Stimulated activated CD8-positive, alpha-beta memory T cell treated with anti-CD3 and anti-CD28 coated beads, Interleukin-15, amount 100 ng/mL, for 4 hours (primary cell): ENCODE measurements around the gene ANKRD37.

Experiments used
- DNase-seq, 2 donors: peaks; one replicate each; pipeline ENCODE4 v3.0.0-alpha.2; 2020; ENCODE audit warnings: low read depth in 2 of 2

The ANKRD37 gene

GRCh38 chr4:185379326-185380295 lies 17.0 kb upstream of the ANKRD37 start:
- no peak for DNase-seq

DNA sequence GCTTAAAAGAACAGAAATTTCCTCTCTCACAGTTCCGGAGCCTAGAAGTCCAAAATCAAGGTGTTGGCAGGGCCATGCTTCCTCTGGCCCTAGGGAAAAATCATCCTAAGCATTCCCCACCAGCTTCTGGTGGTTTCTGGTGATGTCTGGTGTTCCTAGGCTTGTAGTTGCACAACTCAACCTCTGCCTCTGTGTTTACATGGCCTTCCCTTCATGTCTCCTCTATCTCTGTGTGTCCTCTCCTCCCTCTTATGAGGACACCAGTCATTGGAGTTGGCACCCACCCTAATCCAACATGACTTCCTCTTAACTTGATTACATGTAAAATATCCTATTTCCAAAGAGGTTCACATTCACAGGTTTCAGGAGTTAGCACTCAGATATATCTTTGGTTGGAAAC lies 16.3 kb upstream of the ANKRD37 start:
- DNase-seq: no peak

GRCh38 chr4:185381288-185382196 lies 15.1 kb upstream of the ANKRD37 start:
- no peak for DNase-seq

- DNase-seq: no peak
Measured at GRCh38 chr4:185382754-185383153, 13.9 kb upstream of the ANKRD37 start.

- no peak for DNase-seq
Measured at GRCh38 chr4:185383451-185383850, 13.2 kb upstream of the ANKRD37 start.

DNA sequence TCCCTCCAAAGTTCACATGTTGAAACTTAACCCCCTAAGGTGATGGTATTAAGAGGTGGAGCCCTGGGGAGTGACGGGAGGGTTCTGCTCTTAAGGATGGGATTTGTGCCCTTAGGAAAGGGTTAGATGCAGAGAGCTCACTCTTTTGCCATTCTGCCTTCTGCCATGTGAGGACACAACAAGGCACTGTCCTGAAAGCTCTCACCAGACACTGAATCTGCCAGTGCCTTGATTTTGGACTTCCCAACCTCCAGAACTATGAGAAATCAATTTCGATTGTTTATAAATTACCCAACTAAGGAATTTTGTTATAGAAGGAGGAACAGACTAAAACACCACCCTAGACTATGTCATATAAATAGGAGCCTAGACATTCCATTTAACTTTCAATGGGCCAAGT lies 12.6 kb upstream of the ANKRD37 start:
- DNase-seq: no peak

DNA sequence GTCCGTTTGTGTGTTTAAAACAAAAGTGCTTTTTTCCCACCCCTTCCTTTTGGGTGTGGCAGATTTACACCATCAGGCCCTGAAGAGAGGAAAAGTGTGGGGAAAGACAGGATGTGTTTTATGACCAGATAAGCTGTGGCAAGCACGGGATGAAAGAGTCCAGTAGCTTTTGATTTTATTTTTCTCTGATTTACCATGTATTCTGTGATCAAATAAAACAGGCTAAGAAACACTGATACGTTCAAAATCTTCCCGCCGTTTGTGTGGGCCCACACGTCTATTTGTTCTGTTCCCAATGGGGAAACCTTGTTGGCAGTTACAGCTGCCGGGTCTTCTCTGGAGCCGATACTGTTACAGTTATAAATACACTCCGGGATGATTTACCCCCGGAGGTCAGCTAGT lies 11.7 kb upstream of the ANKRD37 start:
- no peak for DNase-seq

DNA sequence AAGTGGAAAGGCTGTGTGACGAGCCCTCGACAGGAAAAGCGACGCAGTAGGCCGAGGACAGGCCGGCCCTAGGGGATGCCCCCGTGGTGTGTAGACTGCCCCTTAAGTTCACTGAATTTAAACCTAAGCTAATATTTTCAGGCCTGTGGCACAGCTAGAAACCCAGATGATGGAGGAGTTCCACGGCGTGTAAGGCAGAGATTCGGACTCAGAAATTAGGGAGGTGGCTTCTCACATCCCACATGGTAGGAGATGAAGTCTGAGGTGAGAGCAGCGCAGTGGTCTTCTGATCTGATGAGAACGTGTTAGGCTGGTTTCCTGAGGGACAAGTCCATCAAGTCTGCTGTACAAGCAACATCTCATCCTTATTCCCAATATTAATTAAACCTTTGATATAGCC lies 8.7 kb upstream of the ANKRD37 start:
- no peak for DNase-seq

- DNase-seq: no peak
Measured at GRCh38 chr4:185390941-185391340, 5.7 kb upstream of the ANKRD37 start.

DNA sequence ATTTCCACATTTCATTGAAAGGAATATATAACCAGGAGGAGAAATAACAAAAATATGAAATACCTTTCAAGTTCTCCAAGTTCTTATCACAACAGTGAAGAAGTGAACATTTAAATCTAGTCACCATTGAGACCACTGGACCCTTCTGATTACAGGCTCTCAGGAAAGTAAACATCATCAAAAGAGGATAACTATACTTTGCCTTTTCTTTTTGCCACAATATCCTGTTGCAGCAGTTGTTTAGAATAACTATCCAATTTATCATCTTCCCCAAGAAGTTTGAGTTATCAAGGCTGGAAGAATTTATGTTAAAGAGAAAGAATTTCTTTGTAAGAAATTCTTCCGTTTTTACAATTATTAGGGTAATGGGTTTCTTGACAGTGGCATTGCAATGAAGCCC lies 4.5 kb upstream of the ANKRD37 start:
- DNase-seq: no peak

DNA sequence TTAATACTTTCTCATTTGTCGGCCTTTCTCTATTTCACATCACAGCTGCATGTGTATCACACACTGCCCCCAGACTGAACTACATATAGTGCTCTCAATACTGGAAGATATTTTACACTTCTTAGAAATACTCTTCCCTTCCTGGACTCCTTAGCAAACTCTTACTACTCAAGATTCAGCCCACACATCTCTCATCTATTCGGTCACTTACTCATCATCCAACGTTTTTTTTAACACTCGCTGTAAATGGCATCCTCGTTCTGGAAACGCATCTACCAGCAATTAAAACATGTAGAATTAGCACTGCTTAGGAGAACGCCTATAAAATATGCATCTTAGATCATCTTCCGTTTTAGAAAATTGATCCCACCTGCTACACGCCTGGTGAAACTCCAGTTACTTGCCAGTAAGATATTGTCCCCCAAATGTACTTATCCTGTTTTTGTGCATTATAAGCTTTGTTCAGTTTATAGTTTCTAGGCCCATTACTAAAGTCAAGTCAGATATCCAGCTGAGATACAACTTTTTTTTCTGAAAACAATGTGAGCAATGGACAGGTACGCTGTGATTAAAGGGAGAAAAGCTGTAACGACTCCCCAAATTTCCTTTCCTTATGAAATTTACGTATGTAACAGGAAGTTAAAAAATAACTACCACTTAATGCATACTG lies 1.9 kb upstream of the ANKRD37 start:
- no peak for DNase-seq

DNA sequence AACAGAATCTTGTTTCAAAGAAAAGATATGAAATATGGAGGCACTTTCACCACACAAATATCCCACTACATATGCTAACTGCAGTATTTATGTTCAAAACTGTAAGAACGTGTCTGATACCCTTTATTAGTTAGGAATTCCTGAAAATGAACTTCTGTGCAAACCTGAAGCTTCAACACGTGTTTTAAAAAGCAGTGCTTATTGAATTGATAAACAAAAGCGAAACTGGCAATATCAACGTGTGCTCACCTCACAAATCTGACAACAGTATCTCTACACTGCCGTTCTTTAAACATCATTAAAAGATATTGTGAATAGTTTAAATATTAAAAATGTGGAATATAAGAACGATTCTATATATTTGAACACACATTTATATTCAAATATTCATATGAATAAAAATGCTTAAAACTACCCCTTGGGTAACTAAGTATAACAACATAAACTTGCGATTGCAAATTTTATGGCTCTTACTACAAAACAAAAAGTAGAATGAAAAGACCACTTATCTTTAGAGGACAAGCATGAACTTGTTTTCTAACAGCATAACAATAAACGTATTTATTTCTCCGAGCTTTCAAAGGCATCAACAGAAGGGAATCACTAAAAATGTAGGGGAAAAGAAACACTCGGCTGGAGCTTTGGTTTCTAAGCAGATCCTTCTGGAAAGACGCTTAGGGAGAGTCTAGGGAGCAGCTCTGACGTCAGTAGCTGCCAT lies 1.2 kb upstream of the ANKRD37 start, which contains the start of gene LRP2BP:
Gene LRP2BP (minus strand): TSS at position 687 of the 718 bp plus-strand sequence. CDS start 17,738 bp downstream, outside the sequence.
- no peak for DNase-seq

GRCh38 chr4:185395956-185396723 lies 501 bp upstream of the ANKRD37 start:
- peak; percentile 92 to 97 for DNase-seq

- DNase-seq: no peak
Measured at GRCh38 chr4:185398618-185399017, 2.0 kb downstream of the ANKRD37 start.

DNA sequence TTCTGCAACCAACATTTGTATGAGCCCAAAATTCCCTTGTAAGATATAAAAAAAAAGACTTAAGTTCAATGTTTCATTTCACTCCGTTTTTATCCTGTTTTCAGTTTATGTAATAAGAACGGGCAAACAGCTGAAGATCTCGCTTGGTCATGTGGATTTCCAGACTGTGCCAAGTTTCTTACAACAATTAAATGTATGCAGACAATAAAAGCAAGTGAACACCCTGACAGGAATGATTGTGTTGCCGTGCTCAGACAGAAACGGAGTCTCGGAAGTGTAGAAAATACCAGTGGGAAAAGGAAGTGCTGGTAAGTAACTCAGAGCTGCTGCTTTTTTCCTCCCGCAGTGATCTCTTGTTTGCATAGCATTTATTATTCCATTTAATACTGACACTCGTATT lies 2.8 kb downstream of the ANKRD37 start:
- DNase-seq: no peak

DNA sequence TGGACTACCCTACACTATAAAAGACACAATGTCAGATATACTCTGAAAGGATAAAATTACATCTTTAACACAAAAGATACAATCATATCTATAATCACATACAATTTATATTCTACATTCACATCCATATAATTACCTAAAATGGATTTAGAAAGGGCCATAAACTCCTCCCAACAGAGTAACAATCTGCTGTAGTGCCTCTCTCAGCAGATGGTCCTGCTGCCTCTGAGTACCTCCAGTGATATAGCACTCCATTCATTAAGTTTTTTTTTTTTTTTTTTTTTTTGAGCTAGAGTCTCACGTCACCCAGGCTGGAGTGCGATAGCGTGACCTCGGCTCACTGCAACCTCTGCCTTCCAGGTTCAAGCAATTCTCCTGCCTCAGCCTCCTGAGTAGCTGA lies 7.4 kb downstream of the ANKRD37 start:
- DNase-seq: no peak

- no peak for DNase-seq
Measured at GRCh38 chr4:185405296-185405999, 8.8 kb downstream of the ANKRD37 start.

GRCh38 chr4:185408432-185408831 lies 11.8 kb downstream of the ANKRD37 start:
- DNase-seq: no peak

- no peak for DNase-seq
Measured at GRCh38 chr4:185411849-185412248, 15.2 kb downstream of the ANKRD37 start.

DNA sequence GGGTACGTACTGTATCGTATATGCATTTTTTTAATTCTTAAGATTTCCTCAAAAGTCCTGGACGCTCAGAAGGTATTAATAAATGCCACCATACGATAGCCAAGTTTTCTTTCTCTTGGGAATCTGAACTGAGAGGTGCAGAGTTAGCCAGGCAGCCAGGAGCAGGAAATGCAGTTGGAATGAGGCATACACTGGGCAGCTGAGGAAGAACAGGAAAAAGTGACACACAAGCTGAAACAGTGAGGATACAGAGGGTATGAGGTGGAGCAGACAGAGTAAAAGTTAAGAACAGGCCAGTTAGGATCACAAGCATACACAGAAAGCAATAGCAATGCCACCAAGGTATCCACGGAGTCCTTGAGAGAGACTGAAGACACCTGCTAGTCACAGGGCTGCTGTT lies 15.8 kb downstream of the ANKRD37 start:
- no peak for DNase-seq
